Transverse colon (tissue), 4 donors: ENCODE measurements around the gene IWS1. TPM values are rescaled to one million over a fixed set of nuclear protein-coding genes. Genes with fewer than 3 reads are reported as not detected.

Experiments used
- DNase-seq: peaks from one replicate; pipeline ENCODE4 v3.0.0-alpha.2; 2019
- H3K27ac ChIP-seq, 4 donors: fragments of 200-600 bp; sonication (generic); 2 replicates each; pipeline ENCODE4 v1.5.1; 2016 to 2018; ENCODE audit warnings: inconsistent platforms in 4 of 4
- H3K27me3 ChIP-seq: fragments of 200-600 bp; sonication (generic); 2 replicates; pipeline ENCODE4 v1.5.1; 2017; ENCODE audit warnings: inconsistent platforms
- H3K36me3 ChIP-seq, 4 donors: fragments of 200-600 bp; sonication (generic); 2 replicates each; pipeline ENCODE4 v1.5.1; 2017 to 2019; ENCODE audit warnings: inconsistent platforms in 4 of 4
- H3K4me1 ChIP-seq, 4 donors: fragments of 200-600 bp; sonication (generic); 2 replicates each; pipeline ENCODE4 v1.5.1; 2017 to 2020; ENCODE audit warnings: inconsistent platforms in 4 of 4
- H3K4me3 ChIP-seq, 4 donors: fragments of 200-600 bp; sonication (generic); 1 replicate in 1 of 4; 2 replicates in 3 of 4; pipeline versions ENCODE4 v1.5.1 to v1.6.1; 2017 to 2019; ENCODE audit warnings: inconsistent platforms in 4 of 4
- H3K9me3 ChIP-seq, 2 donors: fragments of 200-600 bp; sonication (generic); 2 replicates each; pipeline ENCODE4 v1.5.1; 2017 to 2019; ENCODE audit warnings: inconsistent platforms in 2 of 2
- EP300 ChIP-seq: sonication (generic); formaldehyde crosslinking; IDR thresholded peaks from one replicate; pipeline ENCODE4 v1.6.1; 2017; ENCODE audit warnings: antibody characterized with exemption, low read depth
- POLR2A ChIP-seq: fragments of 450-650 bp; IDR thresholded peaks from one replicate; pipeline ENCODE4 v1.6.1; 2016; ENCODE audit warnings: antibody characterized with exemption, mild to moderate bottlenecking, moderate library complexity
- POLR2AphosphoS5 ChIP-seq, 3 donors: sonication (generic); formaldehyde crosslinking; IDR thresholded peaks; one replicate each; pipeline ENCODE4 v1.6.1; 2016; ENCODE audit warnings: antibody characterized with exemption in 3 of 3
- WGBS, 2 donors: methylation state at CpG; one replicate each; pipeline ENCODE4 v1.1.5; 2018; ENCODE audit warnings: low coverage in 1 of 2; 5-methylcytosine and 5-hydroxymethylcytosine counted together
- in situ Hi-C, 4 donors: fragments of 200-750 bp; cut with MboI; loops; one replicate each; pipeline versions ENCODE4 v1.15.0 to v1.15.1; 2017; ENCODE audit warnings: low sequenced_read_pairs in 3 of 4, low pct_ligation_motif_present in 1 of 4, low pct_unique_long_range_greater_than_20kb in 1 of 4
- intact Hi-C: fragments of 100-400 bp; cut with DNase I; formaldehyde crosslinking; loops from one replicate; pipeline ENCODE4 v1.15.1; 2023; ENCODE audit warnings: low total_unique reads
- small RNA-seq, 4 donors: library from RNA; depleted of rRNA; stranded (forward); fragments of <200 nt; gene quantifications; one replicate each; pipeline ENCODE3, GENCODE V24; 2016
- total RNA-seq, 4 donors: library from RNA; depleted of rRNA; stranded (reverse); fragments of >200 nt; gene quantifications; one replicate each; pipeline ENCODE4 v1.1.0, GENCODE V29; 2016
- TF ChIP-seq, protein P1 (sequence below), 5 experiments: fragments of 200-600 bp in 3 of 5; fragments of 450-650 bp in 2 of 5; sonication (generic) in 3 of 5; IDR thresholded peaks; 1 replicate in 2 of 5; 2 replicates in 3 of 5; pipeline ENCODE4 v1.5.1; 2016 to 2017; ENCODE audit warnings: antibody characterized with exemption in 5 of 5, inconsistent platforms in 3 of 5, mild to moderate bottlenecking in 2 of 5, moderate library complexity in 1 of 5

IWS1 gene
- total RNA-seq, 4 donors from 2014 or later: 27.3 to 139 (median 45.4) TPM

DNA sequence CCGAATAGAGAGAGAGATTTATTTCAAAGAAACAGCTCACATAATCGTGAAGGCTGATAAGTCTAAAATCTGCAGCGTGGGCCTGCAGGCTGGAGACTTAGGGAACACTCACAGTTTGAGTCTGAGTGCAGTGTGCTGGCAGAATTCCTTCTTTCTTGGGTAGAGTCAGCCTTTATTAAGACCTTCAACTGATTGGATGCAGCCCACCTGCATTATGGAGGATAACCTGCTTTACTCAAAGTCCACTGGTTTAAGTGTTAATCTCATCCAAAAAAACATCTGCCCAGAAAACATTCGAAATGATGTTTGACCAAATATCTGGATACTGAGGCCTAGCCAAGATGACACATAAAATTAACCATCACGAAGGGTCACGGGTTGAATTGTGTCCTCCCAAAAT, 91.8 kb downstream of the IWS1 start:
- WGBS, 2 donors: 94 to 97% methylated on average over 5 to 6 of the region's 6 CpGs
- Histone ChIP-seq H3K9me3 (no peaks in the 10 kb centered on the region), H3K27me3 (no peaks in the 10 kb centered on the region), H3K27ac (no peak overlapping the region), H3K4me1 (peaks cover 0 to 9% (median 6%) of the 10 kb centered on the region in 4 donors), H3K36me3 (no peaks in the 10 kb centered on the region), H3K4me3 (no peak overlapping the region)
- in situ Hi-C loops: no loop called here
- intact Hi-C loops: no loop called here
- TF ChIP-seq EP300: no peak
- TF ChIP-seq POLR2A: no peak
- TF ChIP-seq, protein P1, sequence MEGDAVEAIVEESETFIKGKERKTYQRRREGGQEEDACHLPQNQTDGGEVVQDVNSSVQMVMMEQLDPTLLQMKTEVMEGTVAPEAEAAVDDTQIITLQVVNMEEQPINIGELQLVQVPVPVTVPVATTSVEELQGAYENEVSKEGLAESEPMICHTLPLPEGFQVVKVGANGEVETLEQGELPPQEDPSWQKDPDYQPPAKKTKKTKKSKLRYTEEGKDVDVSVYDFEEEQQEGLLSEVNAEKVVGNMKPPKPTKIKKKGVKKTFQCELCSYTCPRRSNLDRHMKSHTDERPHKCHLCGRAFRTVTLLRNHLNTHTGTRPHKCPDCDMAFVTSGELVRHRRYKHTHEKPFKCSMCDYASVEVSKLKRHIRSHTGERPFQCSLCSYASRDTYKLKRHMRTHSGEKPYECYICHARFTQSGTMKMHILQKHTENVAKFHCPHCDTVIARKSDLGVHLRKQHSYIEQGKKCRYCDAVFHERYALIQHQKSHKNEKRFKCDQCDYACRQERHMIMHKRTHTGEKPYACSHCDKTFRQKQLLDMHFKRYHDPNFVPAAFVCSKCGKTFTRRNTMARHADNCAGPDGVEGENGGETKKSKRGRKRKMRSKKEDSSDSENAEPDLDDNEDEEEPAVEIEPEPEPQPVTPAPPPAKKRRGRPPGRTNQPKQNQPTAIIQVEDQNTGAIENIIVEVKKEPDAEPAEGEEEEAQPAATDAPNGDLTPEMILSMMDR (IDR thresholded peaks at IDR 0.05): no peak
- no peak for TF ChIP-seq POLR2AphosphoS5 (IDR thresholded peaks at IDR 0.05)
- no peak for DNase-seq

DNA sequence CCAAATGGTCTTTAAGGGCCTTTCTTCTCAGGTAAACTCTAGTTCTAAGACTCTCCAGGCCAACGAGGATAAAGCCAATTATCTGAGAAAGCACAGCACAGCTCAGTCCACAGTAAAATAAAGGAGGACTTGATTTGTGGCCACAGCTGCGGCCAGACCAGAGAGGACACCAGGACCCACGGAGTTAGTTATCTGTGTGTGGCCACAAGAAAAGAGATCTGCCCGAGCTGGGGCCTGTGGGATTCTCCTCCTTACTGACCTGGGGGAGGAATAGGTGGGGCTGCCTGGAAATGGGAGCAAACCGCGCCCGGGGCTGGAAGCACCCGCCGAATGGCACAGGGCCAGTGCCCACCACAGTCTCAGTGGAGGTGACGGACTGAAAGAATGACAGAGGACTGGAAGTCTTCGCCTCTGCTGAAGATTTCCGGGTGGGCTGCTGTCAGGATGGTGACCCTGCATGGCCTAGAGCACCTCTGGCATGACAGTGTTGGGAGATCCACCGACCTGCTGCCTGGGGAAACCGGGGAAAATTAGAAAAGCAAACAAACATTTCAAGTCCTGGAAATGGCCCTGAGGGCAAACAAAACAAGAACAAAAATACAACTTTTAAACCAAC, 94.8 kb downstream of the IWS1 start:
- TF ChIP-seq EP300: no peak
- no peak for TF ChIP-seq POLR2AphosphoS5 (IDR thresholded peaks at IDR 0.05)
- TF ChIP-seq POLR2A: no peak
- TF ChIP-seq, protein P1 (IDR thresholded peaks at IDR 0.05): no peak

More for the DNA sequence above, 94.8 kb downstream of the IWS1 start:
- no peak for DNase-seq
- H3K27ac ChIP-seq: no peak overlapping the region
- no peaks in the 10 kb centered on the region for H3K36me3 ChIP-seq
- H3K4me1 ChIP-seq: no peaks in the 10 kb centered on the region
- in situ Hi-C loops (no loop called here), intact Hi-C loops (no loop called here)
- no peak overlapping the region for H3K4me3 ChIP-seq
- 79 to 89% methylated on average over 4 to 14 of the region's 14 CpGs for WGBS, 2 donors
- no peaks in the 10 kb centered on the region for H3K9me3 ChIP-seq
- no peaks in the 10 kb centered on the region for H3K27me3 ChIP-seq

Small RNAs within 50 kb of the gene (small RNA-seq; reads per million reads assigned to genes)
- gene RNU4-48P: 0 reads per million in 4 donors

Other genes with a start within 250 kb of the IWS1 start
- 10 to 100 TPM; 30.0 to 47.2 (median 39.0) TPM for gene ERCC3, start 232.3 kb downstream of the IWS1 start, total RNA-seq
- gene MAP3K2, start 138.5 kb downstream of the IWS1 start, total RNA-seq: 10 to 100 TPM; 39.4 to 95.4 (median 72.9) TPM
- 1 to 10 TPM in 2 of 4 donors, not detected in 2; 2.9 to 3.0 TPM for gene PROC, start 108.1 kb downstream of the IWS1 start, total RNA-seq
- gene MYO7B, start 9.2 kb upstream of the IWS1 start, total RNA-seq: 100 to 1,000 TPM; 242 to 637 (median 280) TPM
- under 1 TPM in 1 of 4 donors, not detected in 3; 0.14 TPM for gene GPR17, start 119.7 kb upstream of the IWS1 start, total RNA-seq
- gene LIMS2, start 149.0 kb upstream of the IWS1 start, total RNA-seq: 100 to 1,000 TPM in 2 of 4 donors, 10 to 100 TPM in 2; 34.5 to 198 (median 91.3) TPM
- 10 to 100 TPM in 1 of 4 donors, 1 to 10 TPM in 3; 6.8 to 13.7 (median 8.3) TPM for gene SFT2D3, start 175.0 kb upstream of the IWS1 start, total RNA-seq